GM19468 (cell line): ENCODE measurements around the gene MX2.
"Not testable (repeated sequence)": the region's sequence is repeated elsewhere in the genome, so short reads cannot be mapped to it uniquely, and the experiment has no call there.

Experiments
- ATAC-seq: cut with Tn5 transposase; IDR thresholded peaks from one replicate; pipeline ENCODE4 v1.9.1; 2021; ENCODE audit warnings: mild to moderate bottlenecking, moderate library complexity, moderate number of reproducible peaks; ENCODE audit not compliant: unreplicated experiment; ENCODE audit errors: extremely low read depth

The MX2 gene

GRCh38 chr21:41361786-41362604, at the start of gene MX2:
Gene MX2, plus strand, starts transcription at chr21:41362027. Its CDS starts 14,880 bp downstream, at chr21:41376907.
- no peak for ATAC-seq

- ATAC-seq = not testable (repeated sequence)
Observed at GRCh38 chr21:41313285-41314164, 48.3 kb upstream of the MX2 start.

GRCh38 chr21:41315726-41316125, 46.1 kb upstream of the MX2 start:
- no peak for ATAC-seq

GRCh38 chr21:41316200-41317062, 45.4 kb upstream of the MX2 start, which contains the start of gene FAM3B:
Gene FAM3B, plus strand, starts transcription at chr21:41316801. Its CDS starts 79 bp downstream, at chr21:41316880.
- no peak for ATAC-seq

GRCh38 chr21:41317063-41317392, 44.8 kb upstream of the MX2 start:
- no peak for ATAC-seq

- ATAC-seq = no peak
Observed at GRCh38 chr21:41317458-41317857, 44.4 kb upstream of the MX2 start.

GRCh38 chr21:41318218-41318617, 43.6 kb upstream of the MX2 start:
- no peak for ATAC-seq

GRCh38 chr21:41319273-41319672, 42.6 kb upstream of the MX2 start:
- no peak for ATAC-seq

GRCh38 chr21:41321211-41321907, 40.5 kb upstream of the MX2 start:
- ATAC-seq = no peak

GRCh38 chr21:41321908-41322495, 39.8 kb upstream of the MX2 start:
- no peak for ATAC-seq

GRCh38 chr21:41322496-41323382, 39.1 kb upstream of the MX2 start:
- no peak for ATAC-seq

GRCh38 chr21:41325138-41325912, 36.5 kb upstream of the MX2 start:
- ATAC-seq = no peak

GRCh38 chr21:41326414-41327080, 35.3 kb upstream of the MX2 start:
- ATAC-seq = no peak

GRCh38 chr21:41327753-41328152, 34.1 kb upstream of the MX2 start:
- no peak for ATAC-seq

GRCh38 chr21:41328660-41329607, 32.9 kb upstream of the MX2 start:
- no peak for ATAC-seq

- no peak for ATAC-seq
Observed at GRCh38 chr21:41333752-41334151, 28.1 kb upstream of the MX2 start.
